Dorsolateral prefrontal cortex (tissue), 118 donors: ENCODE measurements around the gene TMEM233. TPM values are rescaled to one million over a fixed set of nuclear protein-coding genes. Genes with fewer than 3 reads are reported as not detected.

Experiments used
- total RNA-seq, 120 experiments: library from RNA; stranded (reverse); gene quantifications; one replicate each; pipeline versions ENCODE4 v1.2.3 to v1.2.4, GENCODE V29; 2022

The TMEM233 gene
- total RNA-seq, 120 experiments from 2014 or later, result 0.50 to 9.1 (median 2.7) TPM

Other genes starting within 250 kb of the TMEM233 start
- gene PRKAB1, start 74.4 kb downstream of the TMEM233 start, total RNA-seq, result 10 to 100 TPM; 17.0 to 44.5 (median 30.2) TPM